Measurements from ENCODE around the gene CAPN8. TPM values are rescaled to one million over a fixed set of nuclear protein-coding genes. Genes with fewer than 3 reads are reported as not detected.

The CAPN8 gene
- polyA plus RNA-seq, 1 of the 3 experiments (the other 2 are of a cell fraction), result not detected

DNA sequence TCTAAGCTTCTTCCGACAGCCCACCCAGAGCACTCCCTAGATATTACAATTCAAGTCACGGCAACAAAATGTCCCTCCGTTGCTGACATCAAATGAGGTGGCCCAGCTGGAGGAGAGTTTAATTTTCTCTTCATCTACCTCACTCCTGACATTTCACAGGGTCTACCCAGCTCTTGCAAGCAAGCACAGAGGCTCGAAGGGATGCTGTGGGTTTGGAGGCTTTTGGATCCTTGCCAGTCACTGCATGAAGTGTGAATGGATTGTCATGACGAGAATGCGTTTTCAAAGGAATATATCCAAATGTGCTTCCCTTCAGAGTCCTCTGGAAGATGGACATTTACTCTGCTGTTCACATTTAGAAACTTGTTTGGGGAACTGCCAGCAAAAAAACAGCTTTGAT is 33.5 kb downstream of the CAPN8 start:
- POLR2A ChIA-PET, result no interaction called here

GRCh38 chr1:223631473-223631872 is 34.0 kb downstream of the CAPN8 start:
- no peak overlapping the region for H3K4me3 ChIP-seq (ENCODE audit: low read depth in 2 of 2, low read length in 1 of 2)
- no peaks in the 10 kb centered on the region for H3K9me3 ChIP-seq
- H2AFZ ChIP-seq (ENCODE audit: low read depth), result no peak overlapping the region
- no peak overlapping the region for H3K27ac ChIP-seq (ENCODE audit: low read depth in 2 of 2, low read length in 1 of 2)
- no peak overlapping the region for H3K9ac ChIP-seq
- no peak for DNase-seq
- ChIA-PET CTCF (interaction anchor here (0.9 to 1.7 kb wide), 5 partner anchors 13 to 117 kb away, joined by 3 to 7 read pairs (median 3); no protein-coding TSS in a partner anchor), POLR2A (no interaction called here)
- H3K36me3 ChIP-seq (replicated peaks in 1 of 2; ENCODE audit: control insufficient read depth in 1 of 2, insufficient read depth in 2 of 2, low read length in 1 of 2), result no peaks in the 10 kb centered on the region
- TF ChIP-seq USF1 (IDR thresholded peaks at IDR 0.05; ENCODE audit: borderline replicate concordance, low read depth) (no peak), FOXM1 (IDR thresholded peaks at IDR 0.05; ENCODE audit: low read depth) (no peak), TEAD4 (IDR thresholded peaks at IDR 0.05; ENCODE audit: borderline replicate concordance, insufficient read depth) (no peak), REST (IDR thresholded peaks at IDR 0.05; ENCODE audit: low read depth, low read length) (no peak)
- TF ChIP-seq, protein P1, sequence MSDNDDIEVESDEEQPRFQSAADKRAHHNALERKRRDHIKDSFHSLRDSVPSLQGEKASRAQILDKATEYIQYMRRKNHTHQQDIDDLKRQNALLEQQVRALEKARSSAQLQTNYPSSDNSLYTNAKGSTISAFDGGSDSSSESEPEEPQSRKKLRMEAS (IDR thresholded peaks at IDR 0.05; ENCODE audit: low read depth), result no peak
- H3F3A ChIP-seq (replicated peaks; ENCODE audit: insufficient read depth), result no peaks in the 10 kb centered on the region
- no peaks in the 10 kb centered on the region for H4K20me1 ChIP-seq (ENCODE audit: insufficient read depth)
- WGBS (ENCODE audit: low lambda C conversion rate), result 3% methylated on average over 2 of the region's 2 CpGs
- H3K27me3 ChIP-seq (ENCODE audit: insufficient read depth), result peaks cover 8% of the 10 kb centered on the region; the same call in 1 of the 2 replicates
- no peak overlapping the region for H3K4me2 ChIP-seq
- no peaks in the 10 kb centered on the region; a peak in 1 of 4 replicates for H3K4me1 ChIP-seq (ENCODE audit: control insufficient read depth in 1 of 2, insufficient read depth in 2 of 2, low read depth in 1 of 2, low read length in 1 of 2)
- H3K79me2 ChIP-seq (ENCODE audit: insufficient read depth), result no peaks in the 10 kb centered on the region
- H3K9me2 ChIP-seq, result no peaks in the 10 kb centered on the region

More for the DNA sequence above, 33.5 kb downstream of the CAPN8 start:
- no peaks in the 10 kb centered on the region for H3K79me2 ChIP-seq (ENCODE audit: insufficient read depth)
- no peak overlapping the region for H3K4me3 ChIP-seq (ENCODE audit: low read depth in 2 of 2, low read length in 1 of 2)
- CTCF ChIA-PET, result interaction anchor here (1.0 to 1.7 kb wide), 4 partner anchors 14 to 76 kb away, joined by 3 to 7 read pairs (median 3); no protein-coding TSS in a partner anchor
- H3K27ac ChIP-seq (ENCODE audit: low read depth in 2 of 2, low read length in 1 of 2), result no peak overlapping the region
- no peak for TF ChIP-seq NRF1 (IDR thresholded peaks at IDR 0.05; ENCODE audit: low read depth, low read length)
- TF ChIP-seq POLR2AphosphoS5 (IDR thresholded peaks at IDR 0.05; ENCODE audit: low read depth, low read length), result no peak
- no peak for TF ChIP-seq FOSL2 (IDR thresholded peaks at IDR 0.05; ENCODE audit: borderline replicate concordance, low read depth)
- no peak for TF ChIP-seq GABPA (IDR thresholded peaks at IDR 0.05; ENCODE audit: low read depth)
- TF ChIP-seq USF1 (IDR thresholded peaks at IDR 0.05; ENCODE audit: borderline replicate concordance, low read depth), result no peak
- TF ChIP-seq RCOR1 (IDR thresholded peaks at IDR 0.05; ENCODE audit: low read length), result no peak
- WGBS (ENCODE audit: low lambda C conversion rate), result 39% methylated on average over 6 of the region's 6 CpGs
- DNase-seq, result no peak
- no peaks in the 10 kb centered on the region for H3F3A ChIP-seq (replicated peaks; ENCODE audit: insufficient read depth)
- no peaks in the 10 kb centered on the region for H3K36me3 ChIP-seq (replicated peaks in 1 of 2; ENCODE audit: control insufficient read depth in 1 of 2, insufficient read depth in 2 of 2, low read length in 1 of 2)
- H3K9ac ChIP-seq, result no peak overlapping the region
- H2AFZ ChIP-seq (ENCODE audit: low read depth), result no peak overlapping the region
- peaks cover 8% of the 10 kb centered on the region; the same call in 1 of the 2 replicates for H3K27me3 ChIP-seq (ENCODE audit: insufficient read depth)
- H3K9me2 ChIP-seq, result no peaks in the 10 kb centered on the region
- H3K4me2 ChIP-seq, result no peak overlapping the region
- no peaks in the 10 kb centered on the region; a peak in 1 of 4 replicates for H3K4me1 ChIP-seq (ENCODE audit: control insufficient read depth in 1 of 2, insufficient read depth in 2 of 2, low read depth in 1 of 2, low read length in 1 of 2)
- no peaks in the 10 kb centered on the region for H3K9me3 ChIP-seq
- H4K20me1 ChIP-seq (ENCODE audit: insufficient read depth), result no peaks in the 10 kb centered on the region

Measured in SK-N-SH (cell line).